OCI-LY1 (cell line): ENCODE data around the gene SSTR4.

Experiments
- EZH2 ChIP-seq: fragments of 200-600 bp; sonication (generic), shearing (Covaris generic); IDR thresholded peaks from 2 replicates; pipeline ENCODE4 v1.8.0; 2017; ENCODE audit warnings: borderline replicate concordance, mixed run types, mild to moderate bottlenecking, antibody characterized with exemption, low read length, moderate library complexity, mixed read lengths
- TF ChIP-seq, protein P1 (sequence below): fragments of 200-600 bp; sonication (generic), shearing (Covaris generic); IDR thresholded peaks from 2 replicates; pipeline ENCODE4 v1.5.1; 2017; ENCODE audit warnings: mild to moderate bottlenecking, antibody characterized with exemption, low read length, moderate library complexity, mixed read lengths

DNA sequence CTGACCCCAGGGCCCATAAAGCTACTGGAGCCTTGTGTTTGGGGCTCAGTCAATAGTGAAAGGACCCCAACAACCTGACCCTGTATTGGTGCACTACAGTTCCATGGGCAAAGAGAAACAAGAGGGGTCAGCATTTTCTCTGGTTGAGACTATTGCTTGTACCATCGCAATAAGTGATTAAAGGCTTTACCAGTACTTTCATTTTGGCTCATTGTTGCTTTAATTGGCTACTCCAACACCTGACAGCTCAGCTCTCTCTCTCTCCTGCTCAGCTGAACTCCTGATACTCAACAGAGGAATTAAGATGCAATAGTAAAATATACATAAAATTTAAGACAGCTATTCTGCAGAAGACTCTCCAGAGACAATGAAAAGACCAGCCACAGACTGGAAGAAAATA lies 33.2 kb downstream of the SSTR4 start:
- TF ChIP-seq, protein P1, sequence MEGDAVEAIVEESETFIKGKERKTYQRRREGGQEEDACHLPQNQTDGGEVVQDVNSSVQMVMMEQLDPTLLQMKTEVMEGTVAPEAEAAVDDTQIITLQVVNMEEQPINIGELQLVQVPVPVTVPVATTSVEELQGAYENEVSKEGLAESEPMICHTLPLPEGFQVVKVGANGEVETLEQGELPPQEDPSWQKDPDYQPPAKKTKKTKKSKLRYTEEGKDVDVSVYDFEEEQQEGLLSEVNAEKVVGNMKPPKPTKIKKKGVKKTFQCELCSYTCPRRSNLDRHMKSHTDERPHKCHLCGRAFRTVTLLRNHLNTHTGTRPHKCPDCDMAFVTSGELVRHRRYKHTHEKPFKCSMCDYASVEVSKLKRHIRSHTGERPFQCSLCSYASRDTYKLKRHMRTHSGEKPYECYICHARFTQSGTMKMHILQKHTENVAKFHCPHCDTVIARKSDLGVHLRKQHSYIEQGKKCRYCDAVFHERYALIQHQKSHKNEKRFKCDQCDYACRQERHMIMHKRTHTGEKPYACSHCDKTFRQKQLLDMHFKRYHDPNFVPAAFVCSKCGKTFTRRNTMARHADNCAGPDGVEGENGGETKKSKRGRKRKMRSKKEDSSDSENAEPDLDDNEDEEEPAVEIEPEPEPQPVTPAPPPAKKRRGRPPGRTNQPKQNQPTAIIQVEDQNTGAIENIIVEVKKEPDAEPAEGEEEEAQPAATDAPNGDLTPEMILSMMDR = no peak
- no peak for TF ChIP-seq EZH2
